Fibroblast of skin of right biceps (primary cell): ENCODE data around the gene KRTAP13-1.

ENCODE experiments used
- DNase-seq: peaks from one replicate; pipeline ENCODE4 v3.0.0-alpha.2; 2013

Gene KRTAP13-1, protein sequence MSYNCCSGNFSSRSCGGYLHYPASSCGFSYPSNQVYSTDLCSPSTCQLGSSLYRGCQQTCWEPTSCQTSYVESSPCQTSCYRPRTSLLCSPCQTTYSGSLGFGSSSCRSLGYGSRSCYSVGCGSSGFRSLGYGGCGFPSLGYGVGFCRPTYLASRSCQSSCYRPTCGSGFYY

DNA sequence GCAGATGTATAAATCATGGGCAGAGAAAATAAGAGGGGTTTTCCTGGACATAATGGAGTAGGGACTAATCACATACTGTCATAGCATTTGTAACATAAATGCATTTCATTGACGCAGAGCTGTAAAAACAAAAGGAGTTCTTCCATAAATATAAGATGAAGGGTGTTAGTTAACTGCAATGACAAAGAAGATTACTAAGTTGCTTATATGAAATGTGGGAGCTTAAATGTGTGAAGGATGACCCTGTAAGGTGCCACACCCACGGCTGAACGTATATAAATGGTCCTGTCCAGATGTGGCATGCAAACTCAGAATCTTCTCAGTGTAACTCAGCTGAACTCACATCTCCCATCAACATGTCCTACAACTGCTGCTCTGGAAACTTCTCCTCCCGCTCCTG, at the start of gene KRTAP13-1:
TSS of gene KRTAP13-1 (plus strand) at position 301 of the 400 bp plus-strand sequence. CDS start at position 357, 56 bp downstream.
- DNase-seq = no peak

DNA sequence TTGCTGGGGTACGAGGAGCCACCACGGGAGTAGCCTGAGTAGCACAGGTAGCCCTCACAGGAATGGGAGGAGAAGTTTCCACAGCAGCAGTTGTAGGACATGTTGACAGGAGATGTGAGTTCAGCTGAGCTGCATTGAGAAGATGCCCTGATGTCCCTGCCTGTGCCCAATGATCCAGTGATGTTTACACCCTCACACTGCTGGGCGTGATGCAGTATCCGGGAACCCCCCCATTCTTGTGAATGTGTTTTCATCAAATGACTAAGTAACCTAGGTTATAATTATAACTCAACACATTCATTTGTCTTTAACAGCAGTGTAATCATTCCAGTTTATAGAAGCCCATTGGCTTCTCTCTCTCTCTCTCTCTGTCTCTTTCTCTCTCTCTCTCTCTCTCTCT, 47.3 kb upstream of the KRTAP13-1 start, which contains the start of gene KRTAP23-1:
TSS of gene KRTAP23-1 (minus strand) at position 101 of the 400 bp plus-strand sequence. CDS start at position 101, 0 bp downstream.
- no peak for DNase-seq

DNA sequence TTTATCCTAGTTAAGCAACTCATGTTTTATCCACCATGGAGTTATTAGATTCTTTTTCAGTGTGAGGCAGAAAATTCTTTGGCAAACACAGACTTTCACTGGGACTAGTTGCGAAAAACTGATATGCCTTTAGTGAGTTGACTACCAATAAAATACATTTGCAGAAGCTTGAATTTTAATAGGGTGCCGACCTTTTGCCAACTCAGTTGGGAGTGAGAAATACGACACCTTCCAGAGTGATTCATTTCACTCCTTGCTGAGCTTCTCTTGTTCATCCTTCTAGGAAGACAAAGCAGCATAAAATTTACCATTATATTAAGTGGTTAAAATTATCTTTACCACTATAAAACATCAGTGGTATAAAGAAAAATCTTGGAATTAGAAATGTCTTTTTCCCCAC, 46.3 kb upstream of the KRTAP13-1 start:
- DNase-seq = no peak

GRCh38 chr21:30351534-30351933, 44.3 kb upstream of the KRTAP13-1 start:
- no peak for DNase-seq

- no peak for DNase-seq
Measured at GRCh38 chr21:30354308-30355005, 41.4 kb upstream of the KRTAP13-1 start.

GRCh38 chr21:30355906-30356305, 39.9 kb upstream of the KRTAP13-1 start:
- no peak for DNase-seq

- no peak for DNase-seq
Measured at GRCh38 chr21:30372139-30372770, 23.6 kb upstream of the KRTAP13-1 start, which contains the start of gene KRTAP13-2. Gene KRTAP13-2 (minus strand): TSS chr21:30372271. CDS start chr21:30372213, 58 bp downstream.

DNA sequence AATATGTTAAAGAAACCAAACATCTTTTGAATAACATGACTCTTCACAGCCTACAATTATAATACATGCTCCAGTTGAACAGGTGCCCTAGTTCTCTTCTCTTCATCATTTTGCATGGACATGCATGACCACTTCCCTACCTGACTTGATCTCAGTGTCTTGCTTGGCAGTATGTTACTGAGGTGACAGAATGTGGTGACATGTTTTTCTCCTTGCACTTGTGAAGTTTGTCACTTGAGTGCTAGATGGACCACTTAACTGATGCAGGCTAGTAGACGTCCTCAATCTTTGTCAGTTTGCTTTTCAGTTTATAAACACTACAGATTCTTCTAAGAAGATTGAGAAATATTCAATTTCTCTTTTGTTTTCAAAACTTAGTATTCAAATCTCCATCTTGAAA, 13.6 kb upstream of the KRTAP13-1 start:
- DNase-seq = no peak

DNA sequence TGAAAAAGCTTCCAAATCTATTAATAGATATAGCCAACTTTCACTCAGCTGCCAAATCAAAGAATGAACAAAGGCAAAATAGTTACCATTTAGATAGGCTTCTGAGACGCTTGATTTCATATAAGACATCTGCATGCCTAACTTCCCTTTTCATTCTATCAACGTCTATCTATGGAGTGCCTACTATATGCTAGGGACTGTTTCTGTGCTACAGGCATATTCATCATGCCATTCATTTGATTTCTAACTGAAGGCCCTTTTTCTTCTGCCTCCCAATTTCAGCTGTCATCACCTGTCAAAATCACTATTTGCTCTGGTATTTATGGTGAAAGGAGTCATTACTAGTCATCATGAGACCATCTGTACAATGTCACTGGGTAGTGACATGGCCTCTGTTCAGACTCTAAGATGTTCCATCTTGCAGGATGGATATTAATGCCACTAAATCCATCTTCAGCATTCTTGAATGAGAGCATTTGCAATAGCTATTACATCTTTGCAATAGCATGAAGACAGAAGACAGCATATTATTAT, 4.3 kb upstream of the KRTAP13-1 start:
- no peak for DNase-seq

GRCh38 chr21:30408782-30409494, 13.1 kb downstream of the KRTAP13-1 start:
- peak; percentile 60 for DNase-seq

- no peak for DNase-seq
Measured at GRCh38 chr21:30415993-30416392, 20.2 kb downstream of the KRTAP13-1 start.

DNA sequence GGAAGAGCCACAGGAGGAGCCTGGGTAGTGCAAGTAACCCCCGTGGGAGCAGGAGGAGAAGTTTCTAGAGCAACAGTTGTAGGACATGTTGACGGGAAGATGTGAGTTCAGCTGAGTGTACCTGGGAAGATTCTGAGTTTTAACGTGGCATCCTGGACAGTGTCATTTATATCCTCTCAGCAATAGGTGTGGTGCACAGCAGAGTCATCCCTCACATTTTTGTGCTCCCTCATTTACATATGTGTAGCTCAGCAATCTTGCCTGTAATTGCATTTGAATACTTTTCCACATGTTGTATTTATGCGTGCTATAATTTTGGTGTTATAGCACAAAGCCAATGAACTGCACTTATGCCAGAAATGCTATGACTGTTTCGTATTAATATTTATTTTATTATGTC, 30.0 kb downstream of the KRTAP13-1 start, which contains the start of gene KRTAP13-3:
TSS of gene KRTAP13-3 (minus strand) at position 101 of the 400 bp plus-strand sequence. CDS start at position 87, 14 bp downstream.
- no peak for DNase-seq

GRCh38 chr21:30426731-30427130, 30.9 kb downstream of the KRTAP13-1 start:
- DNase-seq = no peak

- no peak for DNase-seq
Measured at GRCh38 chr21:30430170-30430655, 34.4 kb downstream of the KRTAP13-1 start, which contains the start of gene KRTAP13-4. Gene KRTAP13-4 (plus strand): TSS chr21:30430220. CDS start chr21:30430276, 56 bp downstream.

DNA sequence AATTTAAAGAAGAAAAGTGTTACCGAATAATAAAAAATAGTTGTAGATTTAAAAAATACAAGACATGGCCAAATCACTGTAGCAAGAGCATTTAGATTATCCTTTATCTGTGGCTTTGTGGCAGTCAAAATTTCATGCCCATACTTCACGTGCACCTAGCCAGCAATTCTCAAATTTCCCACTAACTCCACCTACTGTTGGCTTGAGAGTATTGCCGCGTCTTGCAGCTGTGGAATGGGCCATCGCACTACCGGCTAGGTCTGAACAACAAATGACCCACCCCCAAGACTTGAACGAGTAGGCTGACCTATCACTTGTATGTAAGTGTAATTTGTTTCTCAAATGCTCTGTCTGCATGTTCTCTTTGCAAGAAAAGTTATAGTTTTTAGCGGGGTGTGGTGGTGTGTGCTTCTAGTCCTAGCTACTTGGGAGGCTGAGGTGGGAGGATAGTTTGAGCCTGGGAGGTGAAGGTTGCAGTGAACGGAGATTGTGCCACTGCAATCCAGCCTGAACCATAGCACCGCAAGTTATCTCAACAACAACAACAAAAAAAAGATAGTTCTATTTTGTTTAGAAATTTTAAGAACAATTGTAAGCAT, 38.3 kb downstream of the KRTAP13-1 start:
- peak; percentile 20 for DNase-seq

DNA sequence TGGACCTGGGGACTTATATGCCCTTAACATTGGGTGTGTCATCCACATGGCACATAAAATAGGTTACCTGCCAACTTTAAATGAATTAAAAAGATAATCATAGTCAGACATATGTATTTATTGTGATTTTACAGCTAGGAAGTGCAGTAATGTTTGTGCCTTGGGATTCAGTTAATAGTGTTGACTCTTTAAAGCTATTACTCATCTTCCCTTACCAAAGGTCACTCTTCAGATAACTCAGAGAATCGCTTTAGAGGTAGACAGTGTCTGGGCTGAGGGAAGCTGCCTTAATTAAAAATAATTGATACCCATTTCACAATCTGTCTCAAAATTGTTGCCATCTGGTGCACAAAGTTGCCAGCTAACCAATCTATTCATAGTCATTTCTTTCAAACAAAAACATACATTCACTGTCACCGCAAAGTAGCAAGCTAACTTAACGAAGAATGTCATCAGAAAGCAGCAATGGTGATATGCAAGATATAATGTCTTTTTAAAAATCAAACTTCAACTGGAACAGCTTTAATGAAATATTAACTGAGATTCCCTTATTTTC, 41.3 kb downstream of the KRTAP13-1 start:
- no peak for DNase-seq

DNA sequence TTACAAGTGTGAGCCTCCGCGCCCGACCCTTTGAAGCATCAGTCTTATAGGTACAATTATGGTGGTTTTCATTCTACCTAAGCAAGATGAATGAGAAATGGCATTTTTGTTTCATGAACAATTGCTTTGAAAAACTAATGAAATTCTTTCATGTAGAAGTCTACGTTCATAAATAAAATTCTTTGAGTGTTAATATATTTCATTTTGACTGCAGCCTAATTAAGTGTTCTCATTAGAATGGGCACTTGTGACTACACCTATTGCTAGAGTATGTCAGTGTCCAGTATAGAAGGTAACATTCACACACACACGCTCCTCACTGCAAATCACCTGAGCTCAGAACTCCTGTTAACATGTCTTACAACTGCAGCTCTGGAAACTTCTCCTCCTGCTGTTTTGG, 44.1 kb downstream of the KRTAP13-1 start, which contains the start of gene KRTAP15-1:
TSS of gene KRTAP15-1 (plus strand) at position 301 of the 400 bp plus-strand sequence. CDS start at position 354, 53 bp downstream.
- DNase-seq = no peak

- no peak for DNase-seq
Measured at GRCh38 chr21:30443226-30443625, 47.4 kb downstream of the KRTAP13-1 start.

- no peak for DNase-seq
Measured at GRCh38 chr21:30444204-30444603, 48.4 kb downstream of the KRTAP13-1 start.
